Hematopoietic multipotent progenitor cell treated with erythropoietin and hydrocortisone succinate and interleukin-3 and kit ligand, for 8 days (in vitro differentiated cells): ENCODE data around the gene SEC11A.
A peak's percentile ranks its signal among the peaks of the same experiment; 100 is the strongest.
"Not testable (repeated sequence)": the region's sequence is repeated elsewhere in the genome, so short reads cannot be mapped to it uniquely, and the experiment has no call there.

Source experiments
- DNase-seq: peaks from one replicate; pipeline ENCODE4 v3.0.0-alpha.2; 2015

The SEC11A gene

GRCh38 chr15:84669726-84670125 is 46.2 kb downstream of the SEC11A start:
- DNase-seq = no peak

DNA sequence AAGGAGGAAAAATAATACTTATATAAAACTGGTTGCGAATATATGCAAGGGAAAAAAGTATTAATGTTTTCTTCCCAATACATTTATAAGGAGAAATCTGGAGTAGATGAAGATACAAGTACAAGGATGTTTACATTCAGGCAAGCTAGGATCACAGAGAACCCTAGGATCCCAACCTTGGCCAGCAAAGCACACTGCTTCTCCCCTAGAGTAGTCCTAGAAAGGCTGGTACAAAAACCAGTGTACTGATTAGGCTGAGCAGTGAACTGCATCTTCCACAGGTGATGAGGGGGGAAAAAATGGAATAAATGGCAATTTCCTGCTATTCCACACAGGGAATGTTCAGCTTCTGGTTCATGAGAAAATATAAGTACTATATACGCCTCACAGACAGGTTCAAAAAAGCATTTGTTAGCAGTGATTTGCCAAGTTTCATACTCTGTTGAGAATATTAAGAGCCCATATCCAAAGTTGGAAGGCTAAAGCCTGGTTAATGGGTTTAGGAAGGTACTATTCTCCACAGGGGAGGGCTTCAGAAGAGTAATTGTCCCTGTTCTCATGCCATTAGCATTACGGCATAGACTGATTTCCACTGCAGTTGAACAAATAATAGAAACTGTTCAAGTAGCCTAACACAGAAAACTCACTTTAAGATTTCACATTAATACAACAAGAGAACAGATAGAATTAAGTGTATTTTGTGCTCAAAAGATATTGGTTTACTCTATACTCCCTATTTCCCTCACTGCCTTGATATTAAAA is 47.5 kb downstream of the SEC11A start:
- no peak for DNase-seq

GRCh38 chr15:84666373-84666772 is 49.6 kb downstream of the SEC11A start:
- no peak for DNase-seq

- no peak for DNase-seq
These were observed 54.9 kb downstream of the SEC11A start for GRCh38 chr15:84661001-84661400.

- DNase-seq = no peak
These were observed 55.8 kb downstream of the SEC11A start for GRCh38 chr15:84659904-84660781.

DNA sequence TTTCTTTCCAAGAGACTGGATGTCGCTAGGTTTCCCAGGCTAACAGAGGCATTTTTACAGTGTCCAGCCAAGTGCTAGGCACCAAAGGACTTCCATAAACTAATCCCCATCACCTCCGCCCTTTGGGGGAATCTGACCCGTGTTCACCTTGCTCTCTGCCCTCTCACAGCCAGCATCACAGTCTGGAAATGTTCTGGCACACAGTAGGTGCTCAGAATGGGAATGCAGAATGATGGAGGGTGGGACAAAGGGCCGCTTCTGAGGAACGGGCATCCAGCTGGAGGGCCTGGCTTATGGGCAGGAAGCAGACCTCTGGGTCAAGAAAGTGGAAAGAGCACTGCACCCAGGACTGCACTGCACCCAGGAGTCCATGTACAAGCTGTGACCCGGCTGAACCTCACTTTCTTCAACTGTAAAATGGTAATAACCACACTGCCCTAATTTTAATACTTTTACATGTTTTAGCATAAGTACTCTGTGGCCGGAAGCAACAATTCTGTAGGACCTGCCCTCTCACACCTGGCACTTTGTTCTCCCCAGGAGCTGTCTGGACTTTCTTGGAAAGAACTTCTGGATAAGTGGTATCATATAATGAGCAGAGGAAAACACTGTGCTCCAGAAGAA is 57.0 kb downstream of the SEC11A start:
- no peak for DNase-seq

DNA sequence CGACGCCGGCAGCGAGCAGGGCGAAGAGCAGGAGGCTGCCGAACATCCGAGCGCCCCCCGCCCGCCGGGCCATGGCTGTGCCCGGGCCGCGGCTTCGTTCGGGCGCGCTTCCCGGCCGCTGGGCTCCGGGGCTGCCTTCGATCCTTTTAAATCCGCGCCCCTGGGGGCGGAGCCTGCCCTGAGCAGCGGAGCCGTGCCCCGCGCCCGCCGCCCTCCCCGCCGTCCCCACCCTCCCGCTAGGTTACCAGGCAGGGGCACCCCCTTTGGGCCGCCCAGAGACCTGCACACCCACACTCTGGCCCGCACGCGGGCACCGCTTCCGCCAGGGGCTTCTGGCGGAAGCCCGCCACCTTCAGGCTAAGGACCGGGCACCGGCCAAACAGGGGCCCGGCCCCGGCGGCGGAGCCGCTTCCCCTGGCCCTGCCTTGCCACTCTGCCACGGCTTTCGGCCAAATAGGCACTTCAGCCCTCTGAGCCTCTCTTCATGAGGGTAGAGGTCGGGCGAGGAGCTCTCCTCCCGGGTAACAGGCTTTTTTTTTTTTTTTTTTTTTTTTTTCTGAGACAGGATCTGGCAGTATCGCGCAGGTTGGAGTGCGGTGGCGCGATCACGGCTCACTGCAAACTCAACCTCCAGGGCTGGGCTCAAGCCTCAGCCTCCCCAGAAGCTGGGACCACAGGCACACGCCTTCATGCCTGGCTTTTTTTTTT is 57.7 kb downstream of the SEC11A start, which contains the start of gene NMB:
NMB (minus strand) TSS at position 120 of the 708 bp plus-strand sequence; CDS start at position 73, 47 bp downstream.
- peak; percentile 87 for DNase-seq

DNA sequence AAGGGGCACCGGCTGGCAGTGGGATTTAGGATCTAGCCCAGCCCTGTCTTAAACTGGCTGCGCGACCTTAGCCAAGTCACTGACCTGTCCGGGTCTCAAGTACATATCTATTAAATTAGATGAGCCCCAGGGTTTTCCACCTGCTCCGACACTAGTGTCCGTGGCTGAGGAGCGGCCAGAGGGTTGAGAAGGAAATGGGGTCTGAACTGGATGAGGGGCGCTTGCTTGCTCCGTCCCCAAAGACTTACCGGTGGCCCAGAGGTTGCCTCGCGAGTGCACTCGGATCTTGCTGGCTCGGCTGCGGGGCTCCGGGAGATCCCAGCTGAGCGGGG is 58.2 kb downstream of the SEC11A start:
- no peak for DNase-seq

DNA sequence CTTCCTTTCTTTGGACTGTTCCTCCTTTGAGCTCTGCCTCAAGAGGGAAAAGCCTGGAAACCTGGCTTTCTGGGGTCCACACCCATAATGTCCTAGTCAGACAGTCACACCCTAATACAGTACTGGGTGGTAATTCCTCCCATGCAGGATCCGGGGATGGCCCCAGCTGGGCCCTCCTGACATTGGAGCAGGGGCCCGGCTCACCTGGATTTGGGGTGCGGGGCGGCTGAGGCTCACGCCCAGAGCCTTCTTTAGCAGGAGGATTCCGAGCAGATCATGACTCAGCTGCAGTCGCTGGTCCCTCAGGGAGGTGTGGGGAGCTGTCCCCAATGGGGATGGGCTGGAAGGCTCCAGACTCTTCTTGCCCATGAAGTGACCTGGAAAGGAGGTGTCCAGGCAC is 59.0 kb downstream of the SEC11A start:
- no peak for DNase-seq

- peak; percentile 93 for DNase-seq
These were observed 61.1 kb downstream of the SEC11A start for GRCh38 chr15:84654689-84655453.

- DNase-seq = peak; percentile 94
These were observed 61.8 kb downstream of the SEC11A start, which contains the start of gene WDR73 for GRCh38 chr15:84653910-84654688. WDR73 (minus strand) TSS chr15:84654283; CDS start chr15:84654274, 9 bp downstream.

- DNase-seq = no peak
These were observed 62.4 kb downstream of the SEC11A start for GRCh38 chr15:84653584-84653909.

- no peak for DNase-seq
These were observed 66.2 kb downstream of the SEC11A start for GRCh38 chr15:84649706-84650105.

DNA sequence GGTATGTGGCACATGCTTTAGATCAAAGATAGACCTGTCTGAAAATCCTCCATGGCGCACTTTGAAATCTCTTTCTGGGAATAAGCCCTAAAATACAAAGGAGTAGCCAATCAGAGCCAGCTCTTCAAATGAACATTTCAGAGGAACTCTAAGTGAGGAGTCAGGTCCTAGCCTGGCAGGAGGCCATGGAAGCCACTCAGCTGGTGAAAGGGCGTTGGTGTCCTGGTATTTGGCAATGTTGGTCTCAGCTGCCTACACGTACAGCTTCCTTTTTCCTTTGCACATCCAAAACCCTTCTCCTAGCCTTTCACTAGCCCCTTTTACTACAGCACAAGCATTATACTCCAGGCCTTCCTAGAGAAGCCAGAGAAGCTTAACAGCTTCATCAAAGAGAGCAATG is 67.4 kb downstream of the SEC11A start:
- peak; percentile 36 for DNase-seq

GRCh38 chr15:84647726-84648125 is 68.2 kb downstream of the SEC11A start:
- peak; percentile 62 for DNase-seq

DNA sequence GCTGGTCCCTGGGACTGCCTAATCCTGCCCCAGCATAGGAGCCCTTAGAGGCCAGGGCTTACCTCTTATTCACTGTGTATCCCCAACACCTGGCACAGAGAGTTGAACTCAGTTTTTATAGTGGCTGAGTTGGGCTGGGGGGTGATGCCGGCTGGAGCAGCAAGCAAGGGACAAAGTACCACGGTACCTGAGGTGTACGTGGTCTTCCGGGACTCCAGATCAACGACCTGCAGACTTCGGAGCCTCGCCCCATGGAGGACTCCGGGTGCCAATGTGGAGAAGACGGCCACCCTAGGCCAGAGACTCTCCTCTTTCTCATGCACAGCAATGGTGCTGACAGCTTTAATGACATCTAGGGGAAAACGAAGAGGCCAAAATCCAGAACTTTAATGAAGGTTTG is 69.9 kb downstream of the SEC11A start:
- no peak for DNase-seq

GRCh38 chr15:84645496-84645895 is 70.4 kb downstream of the SEC11A start:
- no peak for DNase-seq

DNA sequence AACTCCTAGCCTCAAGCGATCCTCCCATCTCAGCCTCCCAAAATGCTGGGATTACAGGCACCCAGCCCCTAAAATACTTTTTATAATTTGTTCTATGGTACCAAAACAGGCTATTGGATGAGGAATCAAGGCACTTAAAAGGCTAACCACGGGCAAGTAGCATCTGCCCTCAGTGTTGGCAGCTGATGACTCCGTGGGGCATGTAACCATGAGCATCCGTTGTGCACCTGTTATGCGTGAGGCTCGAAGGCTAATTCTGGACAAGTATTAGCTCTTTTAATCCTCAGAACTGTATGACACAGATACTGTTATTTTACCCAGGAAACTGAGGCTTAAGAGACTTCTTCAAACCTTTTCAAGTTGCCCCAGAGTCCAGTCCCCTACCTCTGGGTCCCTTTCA is 72.1 kb downstream of the SEC11A start:
- no peak for DNase-seq

GRCh38 chr15:84642640-84643039 is 73.3 kb downstream of the SEC11A start:
- DNase-seq = not testable (repeated sequence)

DNA sequence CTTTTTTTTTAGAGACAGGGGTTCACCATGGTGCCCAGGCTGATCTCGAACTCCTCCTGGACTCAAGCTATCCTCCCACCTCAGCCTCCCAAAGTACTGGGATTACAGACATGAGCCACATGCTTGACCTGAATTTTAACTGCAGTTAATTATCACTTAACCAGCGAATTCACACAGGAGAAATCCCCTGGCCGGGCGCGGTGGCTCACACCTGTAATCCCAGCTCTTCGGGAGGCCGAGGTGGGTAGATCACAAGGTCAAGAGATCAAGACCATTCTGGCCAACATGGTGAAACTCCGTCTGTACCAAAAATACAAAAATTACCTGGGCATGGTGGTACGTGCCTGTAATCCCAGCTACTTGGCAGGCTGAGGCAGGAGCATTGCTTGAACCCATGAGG is 74.1 kb downstream of the SEC11A start:
- not testable (repeated sequence) for DNase-seq

DNA sequence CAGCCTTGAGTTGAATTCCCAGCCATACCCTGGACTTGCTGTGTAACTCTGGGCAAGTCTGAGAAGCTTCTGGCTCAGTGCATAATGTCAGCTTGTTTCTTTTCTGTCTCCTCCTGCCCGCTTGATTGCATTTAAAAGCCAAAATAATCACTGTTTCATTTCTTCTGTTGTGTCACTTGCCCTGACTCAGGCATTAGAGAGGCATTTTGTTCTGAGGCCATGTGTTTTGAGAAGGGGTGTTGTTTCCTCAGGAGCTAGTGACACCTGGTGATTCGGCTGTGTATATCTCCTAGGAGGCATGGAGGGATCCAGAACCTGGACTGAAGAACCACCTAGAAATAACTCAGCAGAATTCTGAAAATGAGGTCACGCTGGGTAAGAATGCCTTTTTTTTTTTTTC is 77.8 kb downstream of the SEC11A start:
- DNase-seq = peak; percentile 59
